Measurements from ENCODE around the gene TBC1D14. TPM values are rescaled to one million over a fixed set of nuclear protein-coding genes. Genes with fewer than 3 reads are reported as not detected.

The TBC1D14 gene
- total and polyA plus RNA-seq, 2 of the 8 experiments (the other 6 are each of a cell fraction or from before 2014, with no cell fraction given): 45.6 to 48.2 TPM

DNA sequence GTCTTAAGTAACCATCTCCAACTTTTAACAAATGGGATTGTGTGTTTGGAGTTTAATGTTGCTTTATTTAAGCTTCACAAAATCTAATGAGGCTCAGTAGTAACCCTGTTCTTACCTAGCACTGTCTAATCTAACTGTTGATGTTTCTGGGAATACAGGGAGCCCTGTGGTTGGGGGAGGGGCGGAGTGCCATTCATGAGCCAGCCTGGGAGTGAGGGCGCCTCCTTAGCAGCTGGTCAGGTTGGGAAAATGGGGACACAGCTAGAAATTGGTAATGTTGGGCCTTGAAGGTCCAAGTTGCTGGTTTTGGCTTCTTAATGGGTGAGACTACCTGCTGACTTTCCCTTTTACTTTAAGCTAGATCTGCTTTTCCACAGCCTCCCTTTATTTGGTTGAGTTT is 110.7 kb downstream of the TBC1D14 start:
- no peak overlapping the region for H3K18ac ChIP-seq (ENCODE audit: extremely low read depth, low read length)
- no peak overlapping the region for H2AFZ ChIP-seq (ENCODE audit: low read length)
- no peak overlapping the region for H2BK15ac ChIP-seq (ENCODE audit: low read length)
- no peaks in the 10 kb centered on the region for H3K27me3 ChIP-seq (replicated peaks in 1 of 4; ENCODE audit: control insufficient read depth in 3 of 4, extremely low read depth in 1 of 4, insufficient read depth in 3 of 4, low read length in 3 of 4)
- peaks cover 4% of the 10 kb centered on the region for H3K79me1 ChIP-seq (ENCODE audit: low read depth, low read length)
- TF ChIP-seq, protein P1, sequence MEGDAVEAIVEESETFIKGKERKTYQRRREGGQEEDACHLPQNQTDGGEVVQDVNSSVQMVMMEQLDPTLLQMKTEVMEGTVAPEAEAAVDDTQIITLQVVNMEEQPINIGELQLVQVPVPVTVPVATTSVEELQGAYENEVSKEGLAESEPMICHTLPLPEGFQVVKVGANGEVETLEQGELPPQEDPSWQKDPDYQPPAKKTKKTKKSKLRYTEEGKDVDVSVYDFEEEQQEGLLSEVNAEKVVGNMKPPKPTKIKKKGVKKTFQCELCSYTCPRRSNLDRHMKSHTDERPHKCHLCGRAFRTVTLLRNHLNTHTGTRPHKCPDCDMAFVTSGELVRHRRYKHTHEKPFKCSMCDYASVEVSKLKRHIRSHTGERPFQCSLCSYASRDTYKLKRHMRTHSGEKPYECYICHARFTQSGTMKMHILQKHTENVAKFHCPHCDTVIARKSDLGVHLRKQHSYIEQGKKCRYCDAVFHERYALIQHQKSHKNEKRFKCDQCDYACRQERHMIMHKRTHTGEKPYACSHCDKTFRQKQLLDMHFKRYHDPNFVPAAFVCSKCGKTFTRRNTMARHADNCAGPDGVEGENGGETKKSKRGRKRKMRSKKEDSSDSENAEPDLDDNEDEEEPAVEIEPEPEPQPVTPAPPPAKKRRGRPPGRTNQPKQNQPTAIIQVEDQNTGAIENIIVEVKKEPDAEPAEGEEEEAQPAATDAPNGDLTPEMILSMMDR (IDR thresholded peaks at IDR 0.05; ENCODE audit: control extremely low read depth in 1 of 3, insufficient read depth in 1 of 3, low read depth in 1 of 3, low read length in 3 of 3): peak in 1 of 3 experiments; percentile 3; a peak in 1 of 4 replicates
- no peak for TF ChIP-seq CREB1 (IDR thresholded peaks at IDR 0.05)
- TF ChIP-seq RAD21 (IDR thresholded peaks at IDR 0.05 in 1 of 2, conservative IDR thresholded peaks at IDR 0.05 in 1 of 2; ENCODE audit: low read depth in 2 of 2, low read length in 2 of 2): peak; percentile 5 to 17; a peak in 1 of 4 replicates
- POLR2A ChIA-PET (ENCODE audit: partially characterized antibody): interaction anchor here (0.8 to 1.7 kb wide), 2 partner anchors 32 to 166 kb away, joined by 3 to 6 read pairs; no protein-coding TSS in a partner anchor
- H2AK5ac ChIP-seq (ENCODE audit: low read depth, low read length): no peak overlapping the region
- H3K9ac ChIP-seq (replicated peaks in 1 of 4; ENCODE audit: extremely low read depth in 1 of 4, low read depth in 3 of 4, low read length in 3 of 4): no peak overlapping the region
- no peaks in the 10 kb centered on the region for H3K9me3 ChIP-seq (ENCODE audit: insufficient read depth in 2 of 2, low read depth in 1 of 2, low read length in 1 of 2)
- H3K4me3 ChIP-seq (ENCODE audit: extremely low read depth in 1 of 4, insufficient read depth in 2 of 4, low read depth in 3 of 4, low read length in 4 of 4): no peak overlapping the region
- no peak overlapping the region for H4K91ac ChIP-seq (replicated peaks; ENCODE audit: insufficient read length, low read length)
- H3K4me1 ChIP-seq (replicated peaks in 1 of 4; ENCODE audit: control insufficient read depth in 3 of 4, insufficient read depth in 4 of 4, low read length in 3 of 4): no peaks in the 10 kb centered on the region; a peak in 1 of 7 replicates
- no peak overlapping the region for H3K4ac ChIP-seq (replicated peaks; ENCODE audit: insufficient read length, low read depth, low read length)
- H3K79me2 ChIP-seq (ENCODE audit: control insufficient read depth in 1 of 2, insufficient read depth in 2 of 2, low read length in 2 of 2): no peaks in the 10 kb centered on the region
- no peak overlapping the region for H2BK5ac ChIP-seq (ENCODE audit: low read depth, low read length)
- no peak overlapping the region for H2BK20ac ChIP-seq (ENCODE audit: low read length)
- H4K5ac ChIP-seq (ENCODE audit: insufficient read length, low read depth, low read length): no peak overlapping the region
- no peaks in the 10 kb centered on the region for H3K23me2 ChIP-seq (ENCODE audit: low read depth, low read length)
- FAIRE-seq (no peak), DNase-seq (ENCODE audit: low read depth in 1 of 2, low spot score in 2 of 2) (no peak)
- no peak overlapping the region for H2BK12ac ChIP-seq (ENCODE audit: low read depth, low read length)
- peaks cover 6 to 22% of the 10 kb centered on the region in 2 experiments for H4K20me1 ChIP-seq (replicated peaks in 1 of 2; ENCODE audit: control insufficient read depth in 1 of 2, insufficient read depth in 2 of 2, low read length in 2 of 2)
- no peak overlapping the region for H3K4me2 ChIP-seq (ENCODE audit: insufficient read depth in 1 of 2, low read depth in 2 of 2, low read length in 2 of 2)
- no peak overlapping the region for H3K56ac ChIP-seq (replicated peaks; ENCODE audit: insufficient read length, low read depth, low read length)
- H3K36me3 ChIP-seq (ENCODE audit: control insufficient read depth in 2 of 4, insufficient read depth in 4 of 4, low read length in 3 of 4): peaks cover 0 to 25% (median 14%) of the 10 kb centered on the region in 4 experiments; a peak in 7 of 8 replicates
- H3K27ac ChIP-seq (ENCODE audit: low read depth, low read length): no peak overlapping the region
- 80% methylated on average over 2 of the region's 2 CpGs; no CpG with 5 or more reads in 1 of the 2 experiments for WGBS, 2 experiments (ENCODE audit: extremely low coverage in 1 of 2, insufficient coverage in 1 of 2, insufficient read length in 1 of 2, insufficient replicate concordance in 2 of 2, low coverage in 1 of 2, low lambda C conversion rate in 2 of 2, missing lambda C conversion rate in 1 of 2)
- H2BK120ac ChIP-seq (replicated peaks; ENCODE audit: low read depth, low read length): no peak overlapping the region
- H3K23ac ChIP-seq (ENCODE audit: insufficient read length): no peak overlapping the region
- CTCF ChIA-PET (ENCODE audit: partially characterized antibody): interaction anchor here (0.8 to 1.8 kb wide), 8 partner anchors 10 to 123 kb away, joined by 3 to 6 read pairs (median 4); no protein-coding TSS in a partner anchor
- H4K8ac ChIP-seq (ENCODE audit: extremely low read depth, insufficient read depth, low read length): no peak overlapping the region
- no peak overlapping the region for H3K14ac ChIP-seq (ENCODE audit: insufficient read length)
